ENCODE measurements around the gene NAPG. TPM values are rescaled to one million over a fixed set of nuclear protein-coding genes. Genes with fewer than 3 reads are reported as not detected.

NAPG gene
- total and polyA plus RNA-seq, 9 of the 15 experiments (the other 6 are each of a cell fraction or from before 2014, with no cell fraction given): 31.6 to 63.3 (median 50.9) TPM

DNA sequence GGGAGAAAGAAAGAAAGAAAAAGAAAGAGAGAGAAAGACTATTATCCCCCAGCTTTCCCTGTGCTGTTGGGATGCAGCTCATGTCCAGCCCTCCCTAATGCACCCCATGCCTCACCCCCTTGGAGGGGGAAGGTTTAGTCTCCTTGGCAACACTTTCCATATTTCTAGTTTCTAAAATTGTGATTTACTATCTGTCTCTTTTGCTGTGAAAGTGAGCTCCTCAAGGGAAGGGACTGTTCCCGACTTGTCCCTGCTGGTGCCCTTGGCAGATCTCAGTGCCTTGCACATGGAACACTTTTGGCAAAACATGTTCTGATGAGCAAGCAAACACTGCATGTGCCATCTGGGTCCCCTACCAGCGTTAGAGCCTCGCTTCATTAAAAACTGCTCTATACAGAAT, 11.7 kb upstream of the NAPG start:
- DNase-seq (ENCODE audit: extremely low read depth in 1 of 4, low spot score in 3 of 4) (no peak), FAIRE-seq (no peak), ATAC-seq (no peak)
- Histone ChIP-seq H4K20me1 (replicated peaks; ENCODE audit: control insufficient read depth, insufficient read depth, low read length) (no peaks in the 10 kb centered on the region), H3K4me1 (replicated peaks in 1 of 2; ENCODE audit: control insufficient read depth in 2 of 2, insufficient read depth in 2 of 2, low read length in 2 of 2) (no peaks in the 10 kb centered on the region), H3K27me3 (ENCODE audit: control insufficient read depth in 2 of 2, insufficient read depth in 2 of 2, low read length in 2 of 2) (peaks cover 11 to 38% of the 10 kb centered on the region in 2 experiments; a peak in 4 of 5 replicates), H3K9me1 (ENCODE audit: control insufficient read depth, insufficient read depth, low read length) (no peaks in the 10 kb centered on the region), H3K4me3 (no peak overlapping the region), H3K27ac (ENCODE audit: extremely low read depth, low read depth, low read length) (no peak overlapping the region), H3K36me3 (ENCODE audit: control insufficient read depth, insufficient read depth, low read length) (no peaks in the 10 kb centered on the region), H3K9ac (ENCODE audit: insufficient read depth in 1 of 2, low read depth in 2 of 2, low read length in 2 of 2) (no peak overlapping the region), H3K4me2 (ENCODE audit: insufficient read depth, low read length) (no peak overlapping the region), H3K9me3 (replicated peaks; ENCODE audit: control insufficient read depth, insufficient read depth, low read depth, low read length) (no peaks in the 10 kb centered on the region), H3K79me2 (ENCODE audit: control insufficient read depth, insufficient read depth, low read length) (no peaks in the 10 kb centered on the region), H2AFZ (ENCODE audit: low read depth, low read length) (no peak overlapping the region)
- CTCF ChIA-PET (ENCODE audit: low intra/inter-chr PET ratio): no interaction called here
- WGBS (ENCODE audit: insufficient coverage, low coverage, missing lambda C conversion rate): 0% methylated on average over 3 of the region's 3 CpGs
- intact Hi-C loops (cut with micrococcal nuclease): no loop called here
- in situ Hi-C loops (cut with MboI): no loop called here
- POLR2A ChIA-PET: interaction anchor here (0.6 kb wide), 1 partner anchor 115 kb away, joined by 3 read pairs; no protein-coding TSS in a partner anchor
- BruUV-seq (replicated peaks): no TSS peak
- TF ChIP-seq, protein P1, sequence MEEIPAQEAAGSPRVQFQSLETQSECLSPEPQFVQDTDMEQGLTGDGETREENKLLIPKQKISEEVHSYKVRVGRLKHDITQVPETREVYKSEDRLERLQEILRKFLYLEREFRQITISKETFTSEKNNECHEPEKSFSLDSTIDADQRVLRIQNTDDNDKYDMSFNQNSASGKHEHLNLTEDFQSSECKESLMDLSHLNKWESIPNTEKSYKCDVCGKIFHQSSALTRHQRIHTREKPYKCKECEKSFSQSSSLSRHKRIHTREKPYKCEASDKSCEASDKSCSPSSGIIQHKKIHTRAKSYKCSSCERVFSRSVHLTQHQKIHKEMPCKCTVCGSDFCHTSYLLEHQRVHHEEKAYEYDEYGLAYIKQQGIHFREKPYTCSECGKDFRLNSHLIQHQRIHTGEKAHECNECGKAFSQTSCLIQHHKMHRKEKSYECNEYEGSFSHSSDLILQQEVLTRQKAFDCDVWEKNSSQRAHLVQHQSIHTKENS (CRISPR knock-in tag; IDR thresholded peaks at IDR 0.05): no peak
- TF ChIP-seq NFE2 (IDR thresholded peaks at IDR 0.05; ENCODE audit: low read depth): no peak
- TF ChIP-seq, protein P2, sequence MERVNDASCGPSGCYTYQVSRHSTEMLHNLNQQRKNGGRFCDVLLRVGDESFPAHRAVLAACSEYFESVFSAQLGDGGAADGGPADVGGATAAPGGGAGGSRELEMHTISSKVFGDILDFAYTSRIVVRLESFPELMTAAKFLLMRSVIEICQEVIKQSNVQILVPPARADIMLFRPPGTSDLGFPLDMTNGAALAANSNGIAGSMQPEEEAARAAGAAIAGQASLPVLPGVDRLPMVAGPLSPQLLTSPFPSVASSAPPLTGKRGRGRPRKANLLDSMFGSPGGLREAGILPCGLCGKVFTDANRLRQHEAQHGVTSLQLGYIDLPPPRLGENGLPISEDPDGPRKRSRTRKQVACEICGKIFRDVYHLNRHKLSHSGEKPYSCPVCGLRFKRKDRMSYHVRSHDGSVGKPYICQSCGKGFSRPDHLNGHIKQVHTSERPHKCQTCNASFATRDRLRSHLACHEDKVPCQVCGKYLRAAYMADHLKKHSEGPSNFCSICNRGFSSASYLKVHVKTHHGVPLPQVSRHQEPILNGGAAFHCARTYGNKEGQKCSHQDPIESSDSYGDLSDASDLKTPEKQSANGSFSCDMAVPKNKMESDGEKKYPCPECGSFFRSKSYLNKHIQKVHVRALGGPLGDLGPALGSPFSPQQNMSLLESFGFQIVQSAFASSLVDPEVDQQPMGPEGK (CRISPR knock-in tag; IDR thresholded peaks at IDR 0.05; ENCODE audit: borderline replicate concordance): no peak
- TF ChIP-seq PHTF2 (CRISPR knock-in tag; IDR thresholded peaks at IDR 0.05): no peak
- TF ChIP-seq ZBTB1 (CRISPR knock-in tag; IDR thresholded peaks at IDR 0.05; ENCODE audit: borderline replicate concordance, low read depth): no peak
- TF ChIP-seq, protein P3, sequence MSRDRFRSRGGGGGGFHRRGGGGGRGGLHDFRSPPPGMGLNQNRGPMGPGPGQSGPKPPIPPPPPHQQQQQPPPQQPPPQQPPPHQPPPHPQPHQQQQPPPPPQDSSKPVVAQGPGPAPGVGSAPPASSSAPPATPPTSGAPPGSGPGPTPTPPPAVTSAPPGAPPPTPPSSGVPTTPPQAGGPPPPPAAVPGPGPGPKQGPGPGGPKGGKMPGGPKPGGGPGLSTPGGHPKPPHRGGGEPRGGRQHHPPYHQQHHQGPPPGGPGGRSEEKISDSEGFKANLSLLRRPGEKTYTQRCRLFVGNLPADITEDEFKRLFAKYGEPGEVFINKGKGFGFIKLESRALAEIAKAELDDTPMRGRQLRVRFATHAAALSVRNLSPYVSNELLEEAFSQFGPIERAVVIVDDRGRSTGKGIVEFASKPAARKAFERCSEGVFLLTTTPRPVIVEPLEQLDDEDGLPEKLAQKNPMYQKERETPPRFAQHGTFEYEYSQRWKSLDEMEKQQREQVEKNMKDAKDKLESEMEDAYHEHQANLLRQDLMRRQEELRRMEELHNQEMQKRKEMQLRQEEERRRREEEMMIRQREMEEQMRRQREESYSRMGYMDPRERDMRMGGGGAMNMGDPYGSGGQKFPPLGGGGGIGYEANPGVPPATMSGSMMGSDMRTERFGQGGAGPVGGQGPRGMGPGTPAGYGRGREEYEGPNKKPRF (IDR thresholded peaks at IDR 0.05; ENCODE audit: low read depth, low read length): no peak
- no peak for TF ChIP-seq GABPA (tag; conservative IDR thresholded peaks at IDR 0.05; ENCODE audit: low read depth)
- TF ChIP-seq, protein P4, sequence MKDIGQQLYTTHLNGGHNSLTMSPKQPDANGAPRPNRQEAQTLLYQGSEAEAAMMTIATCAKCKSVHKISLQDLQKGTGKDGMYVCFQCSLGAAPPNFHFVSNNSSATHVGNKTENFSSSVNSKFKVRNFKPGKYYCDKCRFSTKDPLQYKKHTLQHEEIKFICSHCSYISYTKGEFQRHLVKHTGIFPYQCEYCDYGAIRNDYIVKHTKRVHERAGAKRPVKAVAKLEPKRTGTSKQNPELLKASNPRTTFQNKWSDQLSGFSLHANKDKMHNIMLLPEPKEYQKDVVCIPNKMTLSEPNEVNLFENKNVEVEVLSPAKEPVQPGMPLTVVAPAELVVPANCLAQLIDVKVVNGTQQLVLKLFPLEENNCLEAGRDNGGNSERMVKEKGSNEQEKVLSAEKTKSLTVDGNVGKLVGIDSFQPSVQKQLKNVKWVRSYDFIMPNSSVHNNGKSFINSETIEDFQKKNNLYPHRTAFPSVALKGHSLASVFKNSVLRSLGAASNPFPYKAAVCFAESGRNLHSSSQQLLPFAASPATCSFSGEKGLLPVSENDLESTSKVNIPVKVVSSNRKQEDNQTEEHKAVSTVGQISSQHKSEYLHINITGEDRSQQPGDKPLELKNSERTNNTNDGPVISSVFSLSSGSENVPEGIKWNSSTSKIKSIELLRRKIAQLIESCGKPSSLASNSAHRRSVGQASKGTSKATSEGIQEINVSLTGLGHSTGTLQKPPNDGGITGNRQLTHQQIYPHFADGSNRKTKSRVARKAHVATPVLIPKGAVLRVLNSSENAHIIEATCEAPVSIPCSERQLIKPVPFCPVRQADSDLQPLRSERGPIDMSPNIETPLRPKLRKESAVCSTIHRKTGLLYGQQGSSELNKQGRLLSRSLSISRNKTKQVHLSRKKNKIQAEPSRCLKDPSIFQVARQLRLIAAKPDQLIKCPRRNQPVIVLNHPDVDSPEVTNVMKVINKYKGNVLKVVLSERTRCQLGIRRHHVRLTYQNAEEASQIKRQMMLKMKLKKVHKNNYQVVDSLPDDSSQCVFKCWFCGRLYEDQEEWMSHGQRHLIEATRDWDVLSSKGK (CRISPR knock-in tag; IDR thresholded peaks at IDR 0.05): no peak
- TF ChIP-seq, protein P5, sequence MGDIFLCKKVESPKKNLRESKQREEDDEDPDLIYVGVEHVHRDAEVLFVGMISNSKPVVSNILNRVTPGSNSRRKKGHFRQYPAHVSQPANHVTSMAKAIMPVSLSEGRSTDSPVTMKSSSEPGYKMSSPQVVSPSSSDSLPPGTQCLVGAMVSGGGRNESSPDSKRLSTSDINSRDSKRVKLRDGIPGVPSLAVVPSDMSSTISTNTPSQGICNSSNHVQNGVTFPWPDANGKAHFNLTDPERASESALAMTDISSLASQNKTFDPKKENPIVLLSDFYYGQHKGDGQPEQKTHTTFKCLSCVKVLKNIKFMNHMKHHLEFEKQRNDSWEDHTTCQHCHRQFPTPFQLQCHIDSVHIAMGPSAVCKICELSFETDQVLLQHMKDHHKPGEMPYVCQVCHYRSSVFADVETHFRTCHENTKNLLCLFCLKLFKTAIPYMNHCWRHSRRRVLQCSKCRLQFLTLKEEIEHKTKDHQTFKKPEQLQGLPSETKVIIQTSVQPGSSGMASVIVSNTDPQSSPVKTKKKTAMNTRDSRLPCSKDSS (IDR thresholded peaks at IDR 0.05; ENCODE audit: low read depth, partially characterized antibody): no peak
- TF ChIP-seq ELF1 (tag; IDR thresholded peaks at IDR 0.05): no peak
- TF ChIP-seq IFI16 (CRISPR knock-in tag; IDR thresholded peaks at IDR 0.05): no peak
- TF ChIP-seq NFRKB (IDR thresholded peaks at IDR 0.05; ENCODE audit: low read depth): no peak
